OCI-LY1 (cell line): ENCODE data around the gene STARD9.

Experiments used
- EZH2 ChIP-seq: fragments of 200-600 bp; sonication (generic), shearing (Covaris generic); IDR thresholded peaks from 2 replicates; pipeline ENCODE4 v1.8.0; 2017; ENCODE audit warnings: borderline replicate concordance, mixed run types, mild to moderate bottlenecking, antibody characterized with exemption, low read length, moderate library complexity, mixed read lengths
- TF ChIP-seq, protein P1 (sequence below): fragments of 200-600 bp; sonication (generic), shearing (Covaris generic); IDR thresholded peaks from 2 replicates; pipeline ENCODE4 v1.5.1; 2017; ENCODE audit warnings: mild to moderate bottlenecking, antibody characterized with exemption, low read length, moderate library complexity, mixed read lengths

DNA sequence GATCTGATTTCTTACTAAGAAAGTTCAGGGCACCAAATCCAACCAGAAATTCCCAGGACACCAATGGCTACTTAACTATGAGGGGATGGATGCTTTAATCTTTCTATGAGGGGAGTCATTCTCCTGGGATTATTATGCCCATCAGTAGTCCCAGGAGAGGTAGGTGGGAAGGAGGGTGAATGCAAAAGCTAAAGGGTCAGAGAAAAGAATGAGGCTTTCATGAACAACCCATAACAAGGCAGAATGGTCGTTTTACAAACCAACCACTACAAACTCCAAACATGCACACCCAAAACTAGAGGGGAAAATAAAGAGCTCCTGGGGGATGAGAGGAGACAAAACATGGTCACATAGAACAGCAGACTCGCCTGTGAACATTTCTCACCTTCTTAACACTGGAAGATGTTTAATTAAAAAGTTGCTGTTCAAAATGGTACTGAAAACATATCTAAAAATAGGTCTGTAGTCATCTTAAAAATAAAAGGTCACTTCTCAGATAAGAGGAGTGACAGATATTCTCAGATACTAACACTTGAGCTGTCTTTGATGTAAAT lies 3.7 kb downstream of the STARD9 start:
- TF ChIP-seq, protein P1, sequence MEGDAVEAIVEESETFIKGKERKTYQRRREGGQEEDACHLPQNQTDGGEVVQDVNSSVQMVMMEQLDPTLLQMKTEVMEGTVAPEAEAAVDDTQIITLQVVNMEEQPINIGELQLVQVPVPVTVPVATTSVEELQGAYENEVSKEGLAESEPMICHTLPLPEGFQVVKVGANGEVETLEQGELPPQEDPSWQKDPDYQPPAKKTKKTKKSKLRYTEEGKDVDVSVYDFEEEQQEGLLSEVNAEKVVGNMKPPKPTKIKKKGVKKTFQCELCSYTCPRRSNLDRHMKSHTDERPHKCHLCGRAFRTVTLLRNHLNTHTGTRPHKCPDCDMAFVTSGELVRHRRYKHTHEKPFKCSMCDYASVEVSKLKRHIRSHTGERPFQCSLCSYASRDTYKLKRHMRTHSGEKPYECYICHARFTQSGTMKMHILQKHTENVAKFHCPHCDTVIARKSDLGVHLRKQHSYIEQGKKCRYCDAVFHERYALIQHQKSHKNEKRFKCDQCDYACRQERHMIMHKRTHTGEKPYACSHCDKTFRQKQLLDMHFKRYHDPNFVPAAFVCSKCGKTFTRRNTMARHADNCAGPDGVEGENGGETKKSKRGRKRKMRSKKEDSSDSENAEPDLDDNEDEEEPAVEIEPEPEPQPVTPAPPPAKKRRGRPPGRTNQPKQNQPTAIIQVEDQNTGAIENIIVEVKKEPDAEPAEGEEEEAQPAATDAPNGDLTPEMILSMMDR = no peak
- no peak for TF ChIP-seq EZH2
